Measurements from ENCODE around the gene TNFRSF12A. TPM values are rescaled to one million over a fixed set of nuclear protein-coding genes. Genes with fewer than 3 reads are reported as not detected.

The TNFRSF12A gene
- total and polyA plus RNA-seq, 2 of the 4 experiments (the other 2 are of a cell fraction) = 103 to 304 TPM

GRCh38 chr16:3054965-3055733 is 35.0 kb downstream of the TNFRSF12A start:
- WGBS, 2 experiments (ENCODE audit: extremely low coverage in 2 of 2, insufficient read length in 1 of 2) = 78% methylated on average over 11 of the region's 17 CpGs; no CpG with 5 or more reads in 1 of the 2 experiments
- in situ Hi-C loops (cut with MboI; ENCODE audit: low sequenced_read_pairs) (no loop called here), dilution Hi-C loops (cut with HindIII; ENCODE audit: low sequenced_read_pairs, unreplicated experiment) (no loop called here), intact Hi-C loops (cut with micrococcal nuclease) (no loop called here)
- Histone ChIP-seq H2BK15ac (ENCODE audit: low read depth, low read length) (no peak overlapping the region), H2AK5ac (ENCODE audit: low read depth, low read length) (no peak overlapping the region), H3K9me3 (ENCODE audit: control insufficient read depth, insufficient read depth, low read length) (no peaks in the 10 kb centered on the region), H3K4me1 (ENCODE audit: control insufficient read depth, insufficient read depth, low read length) (peaks cover 5% of the 10 kb centered on the region), H2BK5ac (ENCODE audit: low read depth, low read length, poor library complexity, severe bottlenecking) (no peak overlapping the region), H3K79me1 (ENCODE audit: low read depth in 1 of 2, low read length in 2 of 2) (peaks cover 0 to 16% of the 10 kb centered on the region in 2 experiments; a peak in 1 of 4 replicates), H3K4ac (ENCODE audit: low read depth, low read length) (no peak overlapping the region), H2AK9ac (replicated peaks; ENCODE audit: low read depth, low read length, poor library complexity) (no peak overlapping the region), H3K23ac (ENCODE audit: low read depth, low read length) (no peak overlapping the region), H4K91ac (ENCODE audit: insufficient read depth, low read depth, low read length) (no peak overlapping the region), H3K9me1 (ENCODE audit: insufficient read depth, low read length) (peaks cover 10% of the 10 kb centered on the region), H3K36me3 (ENCODE audit: control insufficient read depth, insufficient read depth, low read length) (no peaks in the 10 kb centered on the region), H2AFZ (replicated peaks; ENCODE audit: low read length, poor library complexity) (no peak overlapping the region), H3K4me2 (ENCODE audit: low read depth, low read length) (no peak overlapping the region), H3K18ac (ENCODE audit: low read depth, low read length) (no peak overlapping the region), H2BK120ac (ENCODE audit: low read depth, low read length) (no peak overlapping the region), H2BK20ac (ENCODE audit: low read depth, low read length) (no peak overlapping the region), H4K8ac (ENCODE audit: low read depth in 2 of 2, low read length in 2 of 2) (no peak overlapping the region), H3K27ac (ENCODE audit: insufficient read depth, low read length) (no peak overlapping the region), H4K20me1 (ENCODE audit: insufficient read depth, low read length) (no peaks in the 10 kb centered on the region; the same call in 1 of the 2 replicates), H3K27me3 (ENCODE audit: control insufficient read depth, insufficient read depth, low read length) (peaks cover 3% of the 10 kb centered on the region; the same call in 1 of the 2 replicates), H3K4me3 (ENCODE audit: insufficient read depth, low read depth, low read length) (no peak overlapping the region), H4K5ac (ENCODE audit: low read depth, low read length) (no peak overlapping the region), H3K9ac (ENCODE audit: low read depth, low read length) (no peak overlapping the region), H3K56ac (ENCODE audit: extremely low read depth, insufficient read depth, low read length) (no peak overlapping the region), H3K14ac (replicated peaks; ENCODE audit: low read depth, low read length) (no peak overlapping the region)
- POLR2A ChIA-PET (ENCODE audit: unreplicated experiment) = no interaction called here
- CTCF ChIA-PET = no interaction called here
- no TSS peak for BruUV-seq (replicated peaks)
- DNase-seq = no peak
- TF ChIP-seq CEBPB (IDR thresholded peaks at IDR 0.05; ENCODE audit: low read depth, low read length) (no peak), SMC3 (IDR thresholded peaks at IDR 0.05; ENCODE audit: low read depth, low read length) (no peak), FOS (IDR thresholded peaks at IDR 0.05; ENCODE audit: low read depth, low read length) (no peak), RFX5 (IDR thresholded peaks at IDR 0.05; ENCODE audit: low read depth, low read length) (no peak), RAD21 (IDR thresholded peaks at IDR 0.05; ENCODE audit: low read length) (no peak), BHLHE40 (IDR thresholded peaks at IDR 0.05; ENCODE audit: low read depth, low read length) (no peak), MAFK (IDR thresholded peaks at IDR 0.05; ENCODE audit: low read depth, low read length) (no peak), MXI1 (IDR thresholded peaks at IDR 0.05; ENCODE audit: borderline replicate concordance, low read depth, low read length) (no peak), NFE2L2 (IDR thresholded peaks at IDR 0.05; ENCODE audit: low read depth, low read length) (no peak), RCOR1 (IDR thresholded peaks at IDR 0.05; ENCODE audit: insufficient replicate concordance, low read length) (no peak), POLR2A (IDR thresholded peaks at IDR 0.05; ENCODE audit: low read depth, low read length) (no peak), CHD1 (IDR thresholded peaks at IDR 0.05; ENCODE audit: low read depth, low read length) (no peak), CTCF (conservative IDR thresholded peaks at IDR 0.05; ENCODE audit: low read depth, low read length) (no peak), ELK1 (IDR thresholded peaks at IDR 0.05; ENCODE audit: borderline replicate concordance, low read depth, low read length) (no peak), MAZ (IDR thresholded peaks at IDR 0.05; ENCODE audit: borderline replicate concordance, low read depth, low read length) (no peak)
- TF ChIP-seq, protein P1, sequence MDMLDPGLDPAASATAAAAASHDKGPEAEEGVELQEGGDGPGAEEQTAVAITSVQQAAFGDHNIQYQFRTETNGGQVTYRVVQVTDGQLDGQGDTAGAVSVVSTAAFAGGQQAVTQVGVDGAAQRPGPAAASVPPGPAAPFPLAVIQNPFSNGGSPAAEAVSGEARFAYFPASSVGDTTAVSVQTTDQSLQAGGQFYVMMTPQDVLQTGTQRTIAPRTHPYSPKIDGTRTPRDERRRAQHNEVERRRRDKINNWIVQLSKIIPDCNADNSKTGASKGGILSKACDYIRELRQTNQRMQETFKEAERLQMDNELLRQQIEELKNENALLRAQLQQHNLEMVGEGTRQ (IDR thresholded peaks at IDR 0.05; ENCODE audit: low read depth, low read length) = no peak
- ATAC-seq (ENCODE audit: low read depth) = no peak

All from IMR-90 (cell line).